OCI-LY3 (cell line): ENCODE data around the gene FREM3.

Experiments
- CTCF ChIP-seq: fragments of 200-600, 300-600 bp; sonication (generic); IDR thresholded peaks from 2 replicates; pipeline ENCODE4 v1.5.1; 2014; ENCODE audit warnings: antibody characterized with exemption, low read length, low read depth
- EZH2phosphoT487 ChIP-seq: fragments of 200-600 bp; shearing (Covaris generic); IDR thresholded peaks from 2 replicates; pipeline ENCODE4 v1.6.1; 2018; ENCODE audit warnings: antibody characterized with exemption, mixed run types, low read depth

- TF ChIP-seq CTCF (no peak), EZH2phosphoT487 (no peak)
These were observed 57.9 kb downstream of the FREM3 start for GRCh38 chr4:143642611-143643010.
